Measurements from ENCODE around the gene EEF1AKMT3. TPM values are rescaled to one million over a fixed set of nuclear protein-coding genes. Genes with fewer than 3 reads are reported as not detected.

Gene EEF1AKMT3
- total and polyA plus RNA-seq, 2 of the 4 experiments (the other 2 are of a cell fraction): 3.2 to 8.1 TPM

- Histone ChIP-seq H4K8ac (ENCODE audit: low read depth in 2 of 2, low read length in 2 of 2) (no peak overlapping the region), H3K4ac (ENCODE audit: low read depth, low read length) (no peak overlapping the region), H4K5ac (ENCODE audit: low read depth, low read length) (no peak overlapping the region), H3K23ac (ENCODE audit: low read depth, low read length) (no peak overlapping the region), H2AK9ac (replicated peaks; ENCODE audit: low read depth, low read length, poor library complexity) (no peak overlapping the region), H3K9me3 (ENCODE audit: control insufficient read depth, insufficient read depth, low read length) (no peaks in the 10 kb centered on the region), H2BK20ac (ENCODE audit: low read depth, low read length) (no peak overlapping the region), H4K91ac (ENCODE audit: insufficient read depth, low read depth, low read length) (no peak overlapping the region), H2BK120ac (ENCODE audit: low read depth, low read length) (no peak overlapping the region), H3K14ac (replicated peaks; ENCODE audit: low read depth, low read length) (no peak overlapping the region), H3K27ac (ENCODE audit: insufficient read depth, low read length) (no peak overlapping the region), H2BK15ac (ENCODE audit: low read depth, low read length) (no peak overlapping the region), H3K27me3 (ENCODE audit: control insufficient read depth, insufficient read depth, low read length) (no peaks in the 10 kb centered on the region), H3K79me1 (ENCODE audit: low read depth in 1 of 2, low read length in 2 of 2) (peaks cover 42 to 69% of the 10 kb centered on the region in 2 experiments), H3K4me1 (ENCODE audit: control insufficient read depth, insufficient read depth, low read length) (no peaks in the 10 kb centered on the region), H3K4me2 (ENCODE audit: low read depth, low read length) (no peak overlapping the region), H2AK5ac (ENCODE audit: low read depth, low read length) (no peak overlapping the region), H3K4me3 (ENCODE audit: insufficient read depth, low read depth, low read length) (no peak overlapping the region), H3K56ac (ENCODE audit: extremely low read depth, insufficient read depth, low read length) (no peak overlapping the region), H2BK5ac (ENCODE audit: low read depth, low read length, poor library complexity, severe bottlenecking) (no peak overlapping the region), H2AFZ (replicated peaks; ENCODE audit: low read length, poor library complexity) (no peak overlapping the region), H4K20me1 (ENCODE audit: insufficient read depth, low read length) (peaks cover 53% of the 10 kb centered on the region), H3K9me1 (ENCODE audit: insufficient read depth, low read length) (peaks cover 3% of the 10 kb centered on the region; the same call in 1 of the 2 replicates), H3K18ac (ENCODE audit: low read depth, low read length) (no peak overlapping the region), H3K9ac (ENCODE audit: low read depth, low read length) (no peak overlapping the region), H3K36me3 (ENCODE audit: control insufficient read depth, insufficient read depth, low read length) (peaks cover 87% of the 10 kb centered on the region)
- dilution Hi-C loops (cut with HindIII; ENCODE audit: low sequenced_read_pairs, unreplicated experiment): no loop called here
- ChIA-PET CTCF (no interaction called here), POLR2A (ENCODE audit: unreplicated experiment) (no interaction called here)
- intact Hi-C loops (cut with micrococcal nuclease): no loop called here
- in situ Hi-C loops (cut with MboI; ENCODE audit: low sequenced_read_pairs): no loop called here
- no TSS peak for BruUV-seq (replicated peaks)
- no peak for ATAC-seq (ENCODE audit: low read depth)
- TF ChIP-seq, protein P1, sequence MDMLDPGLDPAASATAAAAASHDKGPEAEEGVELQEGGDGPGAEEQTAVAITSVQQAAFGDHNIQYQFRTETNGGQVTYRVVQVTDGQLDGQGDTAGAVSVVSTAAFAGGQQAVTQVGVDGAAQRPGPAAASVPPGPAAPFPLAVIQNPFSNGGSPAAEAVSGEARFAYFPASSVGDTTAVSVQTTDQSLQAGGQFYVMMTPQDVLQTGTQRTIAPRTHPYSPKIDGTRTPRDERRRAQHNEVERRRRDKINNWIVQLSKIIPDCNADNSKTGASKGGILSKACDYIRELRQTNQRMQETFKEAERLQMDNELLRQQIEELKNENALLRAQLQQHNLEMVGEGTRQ (IDR thresholded peaks at IDR 0.05; ENCODE audit: low read depth, low read length): no peak
- no peak for TF ChIP-seq BHLHE40 (IDR thresholded peaks at IDR 0.05; ENCODE audit: low read depth, low read length)
- TF ChIP-seq MAFK (IDR thresholded peaks at IDR 0.05; ENCODE audit: low read depth, low read length): no peak
- TF ChIP-seq POLR2A (IDR thresholded peaks at IDR 0.05; ENCODE audit: low read depth, low read length): no peak
- WGBS, 2 experiments (ENCODE audit: extremely low coverage in 2 of 2, insufficient read length in 1 of 2): 86% methylated on average over 2 of the region's 10 CpGs; no CpG with 5 or more reads in 1 of the 2 experiments
- no peak for DNase-seq
Observed at GRCh38 chr12:57822392-57823130, 50.1 kb downstream of the EEF1AKMT3 start.
